NCI-H1417 treated with DMSO at 0.1 percent for 48 hours (cell line): ENCODE results near the gene ZNF677.
"Not testable (repeated sequence)": the region's sequence is repeated elsewhere in the genome, so short reads cannot be mapped to it uniquely, and the experiment has no call there.

Source experiments
- DNase-seq: peaks from one replicate; lab custom pipeline; 2025; lab: John Stamatoyannopoulos, UW

Gene ZNF677

GRCh38 chr19:53193535-53194222, 61.0 kb downstream of the ZNF677 start:
- peak; percentile 24 for DNase-seq

- DNase-seq = peak; percentile 24
Observed at GRCh38 chr19:53192771-53193534, 61.7 kb downstream of the ZNF677 start, which contains the start of gene ZNF665. Gene ZNF665, minus strand, starts transcription at chr19:53193358. Its CDS starts 10,460 bp downstream, at chr19:53182898.

- DNase-seq = no peak
Observed at GRCh38 chr19:53190253-53190652, 64.4 kb downstream of the ZNF677 start.

GRCh38 chr19:53189691-53190198, 64.9 kb downstream of the ZNF677 start:
- not testable (repeated sequence) for DNase-seq
